ENCODE data around the gene CAPSL.
"Not testable (repeated sequence)": the region's sequence is repeated elsewhere in the genome, so short reads cannot be mapped to it uniquely, and the experiment has no call there.

Gene CAPSL

GRCh38 chr5:35938568-35939227 lies at the start of gene CAPSL:
Gene CAPSL, minus strand, starts transcription at chr5:35938622. Its CDS starts 17,502 bp downstream, at chr5:35921120.
- DNase-seq: peak; percentile 14

DNA sequence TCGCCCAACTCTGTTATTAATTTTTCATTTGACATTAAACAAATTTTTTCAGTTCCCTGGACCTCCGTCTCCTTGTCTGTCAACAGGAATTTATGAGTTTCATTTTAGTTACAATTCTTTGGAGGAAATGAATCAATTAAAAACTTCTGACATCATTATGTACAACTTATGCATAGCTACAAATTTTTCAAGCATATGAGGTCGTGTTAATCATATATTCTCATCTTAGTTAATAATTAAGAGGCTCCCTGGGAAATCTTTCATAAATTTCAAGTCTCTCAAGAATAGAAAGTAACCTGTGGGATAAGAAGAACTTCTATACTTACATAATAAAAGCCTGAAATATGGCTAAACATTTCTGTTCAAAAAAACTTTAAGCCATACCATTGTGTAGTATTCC lies 49.4 kb upstream of the CAPSL start:
- no peak for DNase-seq

- no peak for DNase-seq
Measured at GRCh38 chr5:35979715-35980114, 41.3 kb upstream of the CAPSL start.

DNA sequence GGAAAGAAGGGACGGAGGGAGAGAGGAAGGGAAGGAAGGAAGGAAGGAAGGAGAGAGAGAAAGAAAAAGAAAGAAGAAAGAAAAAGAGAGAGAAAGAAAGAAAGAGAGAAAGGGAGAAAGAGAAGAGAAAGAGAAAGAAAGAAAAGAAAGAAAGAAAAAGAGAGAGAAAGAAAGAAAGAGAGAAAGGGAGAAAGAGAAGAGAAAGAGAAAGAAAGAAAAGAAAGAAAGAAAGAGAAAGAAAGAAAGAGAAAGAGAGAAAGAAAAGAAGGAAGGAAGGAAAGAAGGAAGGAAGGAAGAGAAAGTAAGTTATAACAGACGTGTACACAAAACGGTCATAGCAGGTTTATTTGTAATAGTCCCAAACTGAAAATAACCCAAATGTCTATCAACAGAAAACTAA lies 38.4 kb upstream of the CAPSL start:
- not testable (repeated sequence) for DNase-seq

GRCh38 chr5:35974570-35974969 lies 36.1 kb upstream of the CAPSL start:
- DNase-seq: no peak

- DNase-seq: no peak
Measured at GRCh38 chr5:35971878-35972210, 33.4 kb upstream of the CAPSL start.

DNA sequence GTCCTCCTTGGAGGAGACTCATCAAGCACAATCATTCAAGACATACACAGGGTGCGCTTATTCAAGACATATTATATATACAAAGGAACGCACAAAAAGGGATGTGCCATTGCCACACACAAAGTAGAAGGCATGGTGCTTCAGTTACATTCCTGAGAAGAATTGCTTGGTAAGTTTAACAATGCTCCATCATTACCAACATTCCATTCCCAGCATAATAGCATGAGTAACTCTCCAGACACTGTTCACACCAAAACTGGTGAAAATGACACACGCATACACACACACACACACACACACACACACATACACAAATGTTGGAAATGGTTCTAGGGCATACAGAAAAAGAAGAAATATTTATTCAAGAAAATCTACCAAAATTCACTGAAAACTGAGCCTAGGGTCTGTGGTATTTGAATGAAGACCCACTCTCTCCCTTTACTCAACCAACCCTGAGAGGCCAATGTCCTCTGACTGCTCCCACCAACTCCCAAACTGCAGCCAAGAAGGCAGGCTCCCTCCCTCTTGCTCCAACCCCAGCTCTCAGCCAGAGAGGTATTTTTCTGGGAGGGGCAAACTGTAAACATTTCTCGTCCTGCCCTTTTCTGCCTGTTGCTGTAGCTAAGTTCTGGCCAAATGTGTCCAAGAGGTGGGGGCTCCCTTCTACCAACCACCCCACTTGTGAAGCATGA lies 32.9 kb upstream of the CAPSL start:
- no peak for DNase-seq

- peak; percentile 52 for DNase-seq
Measured at GRCh38 chr5:35963381-35963843, 25.0 kb upstream of the CAPSL start.

- no peak for DNase-seq
Measured at GRCh38 chr5:35960328-35960727, 21.9 kb upstream of the CAPSL start.

DNA sequence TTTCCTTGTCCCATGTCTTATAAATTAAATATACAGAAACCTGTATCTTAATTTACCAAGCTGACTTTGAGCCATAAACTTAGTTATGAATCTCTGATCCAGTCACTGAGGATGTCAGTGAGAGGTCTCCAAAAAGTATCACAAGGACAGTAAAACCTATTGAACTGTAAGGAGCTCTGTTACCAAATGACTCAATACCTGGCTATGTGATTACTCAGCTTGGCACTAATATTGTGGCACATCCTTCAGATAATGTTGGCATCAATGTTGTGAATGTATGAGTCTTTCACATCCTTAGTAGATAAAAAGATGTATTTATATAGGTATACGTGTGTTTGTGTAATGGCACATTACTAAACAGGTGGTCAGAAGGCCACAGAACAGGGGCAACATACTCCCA lies 18.0 kb upstream of the CAPSL start:
- DNase-seq: no peak

DNA sequence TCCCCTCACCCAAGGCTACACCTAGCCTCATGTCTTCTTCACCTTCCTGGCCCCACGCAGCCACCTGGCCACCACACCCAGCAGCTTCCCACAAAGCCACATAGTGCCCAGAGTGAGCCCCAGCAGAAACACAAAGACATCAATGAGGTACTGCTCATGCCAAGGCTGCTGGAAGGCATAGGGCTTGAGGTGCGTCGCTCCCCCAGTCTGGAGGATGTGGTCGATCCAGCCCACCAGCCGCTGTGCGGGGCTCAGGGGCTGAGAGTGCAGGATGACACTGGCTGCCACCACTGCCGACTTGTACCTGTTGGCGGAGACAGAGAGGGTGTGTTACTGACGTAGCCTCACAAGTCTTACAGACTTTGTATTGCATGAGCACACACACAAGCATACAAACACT lies 15.8 kb upstream of the CAPSL start:
- no peak for DNase-seq

DNA sequence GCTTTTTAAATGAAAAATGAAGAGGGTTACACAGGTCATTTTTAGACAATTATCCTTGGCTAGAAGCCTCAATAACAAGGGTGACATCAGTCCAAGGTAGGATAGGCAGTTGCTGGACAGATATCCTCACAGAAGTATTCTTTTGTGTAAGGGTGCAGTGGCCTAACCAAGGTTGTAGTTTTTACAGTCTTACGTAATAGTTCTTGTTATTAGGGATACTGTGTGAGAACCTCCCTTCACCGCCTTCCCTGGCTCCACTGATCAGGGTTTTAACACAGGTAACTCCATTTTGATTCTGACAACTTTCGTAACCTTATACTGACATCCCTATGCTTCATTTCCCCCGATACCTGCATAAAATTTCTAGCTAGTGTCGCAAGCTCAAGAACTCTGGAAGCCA lies 8.7 kb upstream of the CAPSL start:
- DNase-seq: no peak

- no peak for DNase-seq
Measured at GRCh38 chr5:35939639-35940038, 1.2 kb upstream of the CAPSL start.

GRCh38 chr5:35926389-35927051 lies 11.9 kb downstream of the CAPSL start:
- peak; percentile 73 for DNase-seq

DNA sequence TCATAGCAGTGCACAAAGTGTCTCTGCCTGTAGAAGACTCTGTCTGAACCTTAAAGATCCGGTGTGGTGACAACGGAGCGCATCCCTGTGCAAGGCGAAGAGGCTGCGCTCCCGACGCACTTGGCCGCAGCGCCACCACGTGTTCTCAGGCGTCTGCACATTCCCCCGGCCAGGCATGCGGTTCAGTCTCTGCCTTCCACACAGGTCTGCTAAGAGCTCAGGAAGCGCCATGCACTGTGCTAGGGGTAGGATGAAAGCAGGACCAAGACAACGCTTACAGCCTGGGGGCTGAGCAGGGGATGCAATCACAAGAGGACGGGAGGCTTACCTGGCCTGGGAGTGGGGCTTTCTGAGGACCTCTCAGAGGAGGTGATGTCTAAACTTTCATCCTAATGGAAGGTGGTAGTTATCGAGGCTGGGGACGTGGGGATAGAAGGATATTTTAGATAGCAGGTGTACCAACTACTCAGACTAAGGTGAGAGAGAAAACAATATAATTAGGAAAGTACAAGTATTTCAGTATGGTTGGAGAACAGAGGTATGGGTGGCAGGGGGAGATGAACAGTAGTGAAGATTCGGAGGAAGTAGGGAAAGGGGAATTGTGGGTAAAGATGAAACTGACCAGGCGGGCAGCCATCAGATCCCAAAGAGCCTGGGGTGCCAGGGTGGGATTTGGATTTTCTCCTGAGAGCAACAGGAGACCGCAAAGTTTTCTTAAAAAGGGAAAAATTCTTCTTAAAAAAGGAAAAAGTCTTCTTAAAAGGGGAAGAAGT lies 13.3 kb downstream of the CAPSL start:
- DNase-seq: peak; percentile 61

DNA sequence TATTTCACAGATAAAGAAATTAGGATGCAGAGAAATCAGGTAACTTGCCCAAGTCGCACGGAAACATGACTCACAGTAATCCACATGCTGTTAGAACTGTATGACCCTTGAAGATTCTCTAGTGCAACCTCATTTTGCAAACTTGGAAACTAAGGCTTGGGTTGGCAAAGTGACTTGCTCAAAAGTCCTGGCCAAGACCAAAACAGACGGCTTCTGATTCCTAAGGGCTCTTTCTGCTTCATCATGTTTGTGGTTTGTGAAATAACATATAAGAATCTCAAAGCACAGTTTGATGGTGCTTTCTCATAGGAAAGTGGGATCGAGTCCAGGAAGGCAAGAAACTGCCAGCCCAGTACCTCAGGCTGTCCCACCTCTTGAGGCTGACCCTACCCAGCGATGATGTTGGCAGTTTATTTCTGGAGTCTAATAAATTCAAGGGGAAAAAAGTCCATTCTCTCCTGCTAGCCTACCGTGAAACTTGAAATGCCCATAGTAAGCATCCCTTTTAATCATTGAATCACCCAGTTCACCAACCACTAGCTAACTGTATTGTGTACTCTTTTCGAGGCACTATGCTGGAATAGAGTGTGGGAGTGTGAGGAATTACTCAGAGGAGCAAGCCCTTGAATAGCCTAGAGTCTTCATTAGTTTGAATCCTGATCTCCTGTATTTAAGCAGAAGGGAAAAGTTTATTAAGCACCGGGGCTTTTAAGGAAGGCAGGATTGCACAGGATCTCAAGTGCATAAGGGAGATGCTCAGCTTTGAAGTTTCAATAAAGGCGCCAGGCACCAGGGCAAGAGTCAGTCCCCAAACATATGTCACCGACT lies 14.1 kb downstream of the CAPSL start:
- peak; percentile 6 for DNase-seq

- no peak for DNase-seq
Measured at GRCh38 chr5:35922468-35922867, 16.0 kb downstream of the CAPSL start.

GRCh38 chr5:35921930-35922329 lies 16.5 kb downstream of the CAPSL start:
- no peak for DNase-seq

- DNase-seq: peak; percentile 53
Measured at GRCh38 chr5:35920890-35921289, 17.5 kb downstream of the CAPSL start.

GRCh38 chr5:35919191-35919590 lies 19.2 kb downstream of the CAPSL start:
- DNase-seq: no peak

DNA sequence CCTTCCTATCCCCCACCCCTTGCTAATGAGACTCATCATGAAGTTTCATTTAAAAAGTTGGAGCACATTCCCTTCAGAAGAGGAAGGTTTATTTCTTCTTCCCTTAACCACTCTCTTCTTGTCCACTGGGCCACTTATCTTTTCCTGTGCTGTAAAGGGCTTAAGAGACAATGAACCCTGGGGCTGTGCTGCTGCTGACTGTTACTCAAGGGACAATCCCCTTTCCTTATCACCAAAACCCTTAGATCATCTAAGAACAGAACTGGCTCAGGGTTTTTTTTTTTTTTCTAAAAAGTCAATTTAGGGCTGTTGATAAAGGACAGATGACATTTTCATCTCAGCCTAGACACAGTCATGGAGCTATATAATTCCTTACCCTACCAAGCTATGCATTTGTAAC lies 29.6 kb downstream of the CAPSL start:
- peak; percentile 5 for DNase-seq

- no peak for DNase-seq
Measured at GRCh38 chr5:35908228-35908627, 30.2 kb downstream of the CAPSL start.

Data from OCI-M1 (cell line).